ENCODE data around the gene PTCD2. TPM values are rescaled to one million over a fixed set of nuclear protein-coding genes. Genes with fewer than 3 reads are reported as not detected.
A peak's percentile ranks its signal among the peaks of the same experiment; 100 is the strongest.

Gene PTCD2
- total and polyA plus RNA-seq, 2 donors (not counting 1 experiment from before 2014, with no cell fraction given): 10.3 to 15.9 TPM

GRCh38 chr5:72291601-72292000, 28.6 kb upstream of the PTCD2 start:
- Histone ChIP-seq H3K4me3 (replicated peaks in 1 of 4; ENCODE audit: control extremely low read depth in 1 of 4, insufficient read depth in 1 of 4, low read depth in 3 of 4, low read length in 4 of 4) (no peak overlapping the region), H3K36me3 (ENCODE audit: control insufficient read depth, insufficient read depth, low read length) (no peaks in the 10 kb centered on the region), H3K4me1 (ENCODE audit: control insufficient read depth, extremely low read depth, insufficient read depth, low read length) (no peaks in the 10 kb centered on the region), H4K20me1 (ENCODE audit: control insufficient read depth, extremely low read depth, insufficient read depth, low read length) (no peaks in the 10 kb centered on the region), H3K27me3 (ENCODE audit: control insufficient read depth, insufficient read depth, low read length) (no peaks in the 10 kb centered on the region), H3K9ac (ENCODE audit: insufficient read depth, low read length) (no peak overlapping the region), H3K4me2 (ENCODE audit: extremely low read depth, insufficient read depth, low read length) (no peak overlapping the region), H3K27ac (ENCODE audit: insufficient read depth, low read length) (no peak overlapping the region), H3K9me3 (ENCODE audit: control insufficient read depth, insufficient read depth, low read depth, low read length) (no peaks in the 10 kb centered on the region), H2AFZ (ENCODE audit: low read length) (no peak overlapping the region), H3K79me2 (ENCODE audit: control insufficient read depth, insufficient read depth, low read length) (no peaks in the 10 kb centered on the region)
- DNase-seq (ENCODE audit: low read depth in 2 of 2): no peak
- no peak for TF ChIP-seq EZH2 (IDR thresholded peaks at IDR 0.05; ENCODE audit: low read length, missing control alignments)
- no peak for TF ChIP-seq CTCF (conservative IDR thresholded peaks at IDR 0.05 in 1 of 2, IDR thresholded peaks at IDR 0.05 in 1 of 2; ENCODE audit: low read depth in 1 of 2, low read length in 2 of 2)

GRCh38 chr5:72292411-72292810, 27.8 kb upstream of the PTCD2 start:
- no peak overlapping the region for H3K9ac ChIP-seq (ENCODE audit: insufficient read depth, low read length)
- H3K27ac ChIP-seq (ENCODE audit: insufficient read depth, low read length): no peak overlapping the region
- no peak for TF ChIP-seq CTCF (conservative IDR thresholded peaks at IDR 0.05 in 1 of 2, IDR thresholded peaks at IDR 0.05 in 1 of 2; ENCODE audit: low read depth in 1 of 2, low read length in 2 of 2)
- TF ChIP-seq EZH2 (IDR thresholded peaks at IDR 0.05; ENCODE audit: low read length, missing control alignments): no peak
- no peak overlapping the region for H3K4me2 ChIP-seq (ENCODE audit: extremely low read depth, insufficient read depth, low read length)
- H3K4me3 ChIP-seq (replicated peaks in 1 of 4; ENCODE audit: control extremely low read depth in 1 of 4, insufficient read depth in 1 of 4, low read depth in 3 of 4, low read length in 4 of 4): no peak overlapping the region
- H3K9me3 ChIP-seq (ENCODE audit: control insufficient read depth, insufficient read depth, low read depth, low read length): no peaks in the 10 kb centered on the region
- H3K36me3 ChIP-seq (ENCODE audit: control insufficient read depth, insufficient read depth, low read length): no peaks in the 10 kb centered on the region
- no peak for DNase-seq (ENCODE audit: low read depth in 2 of 2)
- H3K27me3 ChIP-seq (ENCODE audit: control insufficient read depth, insufficient read depth, low read length): no peaks in the 10 kb centered on the region
- H2AFZ ChIP-seq (ENCODE audit: low read length): no peak overlapping the region
- H4K20me1 ChIP-seq (ENCODE audit: control insufficient read depth, extremely low read depth, insufficient read depth, low read length): no peaks in the 10 kb centered on the region
- H3K4me1 ChIP-seq (ENCODE audit: control insufficient read depth, extremely low read depth, insufficient read depth, low read length): no peaks in the 10 kb centered on the region
- no peaks in the 10 kb centered on the region for H3K79me2 ChIP-seq (ENCODE audit: control insufficient read depth, insufficient read depth, low read length)

- Histone ChIP-seq H4K20me1 (ENCODE audit: control insufficient read depth, extremely low read depth, insufficient read depth, low read length) (no peaks in the 10 kb centered on the region), H3K4me1 (ENCODE audit: control insufficient read depth, extremely low read depth, insufficient read depth, low read length) (no peaks in the 10 kb centered on the region), H2AFZ (ENCODE audit: low read length) (no peak overlapping the region), H3K27ac (ENCODE audit: insufficient read depth, low read length) (no peak overlapping the region), H3K9ac (ENCODE audit: insufficient read depth, low read length) (no peak overlapping the region), H3K27me3 (ENCODE audit: control insufficient read depth, insufficient read depth, low read length) (no peaks in the 10 kb centered on the region), H3K79me2 (ENCODE audit: control insufficient read depth, insufficient read depth, low read length) (peaks cover under 1% of the 10 kb centered on the region), H3K9me3 (ENCODE audit: control insufficient read depth, insufficient read depth, low read depth, low read length) (no peaks in the 10 kb centered on the region), H3K36me3 (ENCODE audit: control insufficient read depth, insufficient read depth, low read length) (no peaks in the 10 kb centered on the region), H3K4me2 (ENCODE audit: extremely low read depth, insufficient read depth, low read length) (no peak overlapping the region), H3K4me3 (replicated peaks in 1 of 4; ENCODE audit: control extremely low read depth in 1 of 4, insufficient read depth in 1 of 4, low read depth in 3 of 4, low read length in 4 of 4) (no peak overlapping the region)
- DNase-seq (ENCODE audit: low read depth in 2 of 2): peak in 1 of 2 donors; percentile 36
- no peak for TF ChIP-seq EZH2 (IDR thresholded peaks at IDR 0.05; ENCODE audit: low read length, missing control alignments)
- no peak for TF ChIP-seq CTCF (conservative IDR thresholded peaks at IDR 0.05 in 1 of 2, IDR thresholded peaks at IDR 0.05 in 1 of 2; ENCODE audit: low read depth in 1 of 2, low read length in 2 of 2)
Measured at GRCh38 chr5:72293495-72294055, 26.6 kb upstream of the PTCD2 start.
